Measurements from ENCODE around the gene LYRM7. TPM values are rescaled to one million over a fixed set of nuclear protein-coding genes. Genes with fewer than 3 reads are reported as not detected.
"Not testable (repeated sequence)": the region's sequence is repeated elsewhere in the genome, so short reads cannot be mapped to it uniquely, and the experiment has no call there.

LYRM7 gene
- total RNA-seq, 5 donors from 2014 or later (not counting 1 experiment from before 2014, with no cell fraction given), result 7.5 to 17.0 (median 12.9) TPM

- Mint-ChIP-seq H3K4me1 (peaks cover 71 to 76% (median 73%) of the 10 kb centered on the region in 3 donors), H3K27ac (peak overlapping the region; percentile 98 to 99), H3K9me3 (no peaks in the 10 kb centered on the region), H3K4me3 (peak overlapping the region; percentile 75 to 96 (median 91)), H3K36me3 (peaks cover 11% of the 10 kb centered on the region), H3K27me3 (no peaks in the 10 kb centered on the region)
- Histone ChIP-seq H3K4me3 (ENCODE audit: control insufficient read depth in 1 of 2, extremely low read depth in 1 of 2, low read length in 1 of 2) (peak overlapping the region; percentile 63 to 68), H3K27me3 (replicated peaks in 1 of 2; ENCODE audit: control insufficient read depth in 2 of 2, extremely low read depth in 1 of 2, insufficient read depth in 2 of 2, low read length in 1 of 2) (no peaks in the 10 kb centered on the region), H3K4me1 (ENCODE audit: control insufficient read depth in 1 of 2, extremely low read depth in 1 of 2, insufficient read depth in 2 of 2, low read length in 2 of 2) (peaks cover 48 to 55% of the 10 kb centered on the region in 2 experiments), H3K27ac (ENCODE audit: low read length) (peak overlapping the region; percentile 98), H3K9me3 (no peaks in the 10 kb centered on the region), H3K36me3 (ENCODE audit: control insufficient read depth in 2 of 2, extremely low read depth in 1 of 2, insufficient read depth in 1 of 2, low read length in 1 of 2) (peaks cover 0 to 11% of the 10 kb centered on the region in 2 donors)
- ChIA-PET CTCF (interaction anchor here (0.6 to 3.5 kb wide), 9 partner anchors 9 to 129 kb away, joined by 3 to 37 read pairs (median 4); partner anchors contain the start of gene CDC42SE2 (in 1 of the 2)), POLR2A (interaction anchor here (0.5 to 6.0 kb wide), 9 partner anchors 11 to 129 kb away, joined by 3 to 84 read pairs (median 6); partner anchors contain the start of gene CDC42SE2 (in 2 of the 2))
- ATAC-seq (replicated peaks in 1 of 4) (peak; percentile 83 to 90 (median 86)), DNase-seq (peak; percentile 56 to 93 (median 81))
- WGBS (ENCODE audit: insufficient coverage), result 2% methylated on average over 5 of the region's 6 CpGs
Measured at GRCh38 chr5:131252824-131253171, 82.1 kb downstream of the LYRM7 start.

DNA sequence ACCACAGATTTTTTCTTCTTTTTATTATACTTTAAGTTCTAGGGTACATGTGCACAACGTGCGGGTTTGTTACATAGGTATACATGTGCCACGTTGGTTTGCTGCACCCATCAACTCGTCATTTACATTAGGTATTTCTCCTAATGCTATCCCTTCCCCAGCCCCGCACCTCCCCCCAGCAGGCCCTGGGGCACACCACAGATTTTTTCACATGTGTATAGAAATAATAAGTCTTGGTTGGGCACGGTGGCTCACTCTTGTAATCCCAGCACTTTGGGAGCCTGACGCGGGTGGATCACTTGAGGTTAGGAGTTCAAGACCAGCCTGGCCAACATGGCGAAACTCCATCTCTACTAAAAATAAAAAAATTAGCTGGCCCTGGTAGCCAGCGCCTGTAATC is 83.3 kb downstream of the LYRM7 start:
- 45% methylated on average over 2 of the region's 10 CpGs for WGBS (ENCODE audit: insufficient coverage)
- Mint-ChIP-seq H3K36me3 (peaks cover 19% of the 10 kb centered on the region), H3K27ac (peak overlapping the region; percentile 98 to 99), H3K4me3 (peak overlapping the region; percentile 75 to 96 (median 91)), H3K4me1 (peaks cover 80 to 85% (median 85%) of the 10 kb centered on the region in 3 donors)
- H3K9me3 ChIP-seq; DNase-seq; H3K27me3 ChIP-seq (replicated peaks in 1 of 2; ENCODE audit: control insufficient read depth in 2 of 2, extremely low read depth in 1 of 2, insufficient read depth in 2 of 2, low read length in 1 of 2); H3K9me3 Mint-ChIP-seq; ATAC-seq (replicated peaks in 1 of 4); H3K27me3 Mint-ChIP-seq: not testable (repeated sequence)
- Histone ChIP-seq H3K36me3 (ENCODE audit: control insufficient read depth in 2 of 2, extremely low read depth in 1 of 2, insufficient read depth in 1 of 2, low read length in 1 of 2) (peaks cover 0 to 16% of the 10 kb centered on the region in 2 donors), H3K27ac (ENCODE audit: low read length) (peak overlapping the region; percentile 98), H3K4me3 (ENCODE audit: control insufficient read depth in 1 of 2, extremely low read depth in 1 of 2, low read length in 1 of 2) (peak overlapping the region; percentile 63 to 68), H3K4me1 (ENCODE audit: control insufficient read depth in 1 of 2, extremely low read depth in 1 of 2, insufficient read depth in 2 of 2, low read length in 2 of 2) (peaks cover 58 to 65% of the 10 kb centered on the region in 2 experiments)
- ChIA-PET CTCF (interaction anchor here (0.6 to 3.5 kb wide), 7 partner anchors 11 to 128 kb away, joined by 3 to 37 read pairs (median 4); partner anchors contain the start of gene CDC42SE2 (in 1 of the 2)), POLR2A (interaction anchor here (0.7 to 6.0 kb wide), 7 partner anchors 10 to 128 kb away, joined by 3 to 84 read pairs (median 4); partner anchors contain the start of gene CDC42SE2 (in 1 of the 2))

DNA sequence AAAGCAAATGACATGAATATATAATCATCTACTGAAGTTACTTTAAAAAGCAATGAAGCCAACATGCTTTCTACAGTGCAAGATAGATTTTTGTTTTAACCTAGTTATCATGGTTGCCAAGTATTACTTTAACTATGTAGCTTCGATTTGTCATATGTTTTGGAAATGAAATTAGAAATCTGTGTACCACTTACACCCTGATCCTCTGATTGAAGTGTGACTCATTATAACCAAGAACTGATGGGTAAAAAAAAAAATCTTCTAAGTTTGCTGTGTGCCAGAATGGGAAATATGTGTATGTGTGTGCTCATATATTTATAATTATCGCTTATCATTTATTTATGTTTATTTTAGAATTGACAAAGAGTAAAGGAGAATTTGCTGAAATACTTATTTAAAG is 84.0 kb downstream of the LYRM7 start:
- H3K4me3 Mint-ChIP-seq, result peak overlapping the region; percentile 75 to 96 (median 91)
- H3K9me3 ChIP-seq, result no peaks in the 10 kb centered on the region
- no peaks in the 10 kb centered on the region for H3K27me3 ChIP-seq (replicated peaks in 1 of 2; ENCODE audit: control insufficient read depth in 2 of 2, extremely low read depth in 1 of 2, insufficient read depth in 2 of 2, low read length in 1 of 2)
- peaks cover 23% of the 10 kb centered on the region for H3K36me3 Mint-ChIP-seq
- H3K4me3 ChIP-seq (ENCODE audit: control insufficient read depth in 1 of 2, extremely low read depth in 1 of 2, low read length in 1 of 2), result peak overlapping the region in 1 of 2 donors; percentile 68
- peak in 2 of 4 experiments; percentile 10 to 17 for ATAC-seq (replicated peaks in 1 of 4)
- no peaks in the 10 kb centered on the region for H3K27me3 Mint-ChIP-seq
- peak overlapping the region; percentile 98 for H3K27ac ChIP-seq (ENCODE audit: low read length)
- ChIA-PET CTCF (interaction anchor here (0.6 to 1.4 kb wide), 6 partner anchors 10 to 127 kb away, joined by 3 to 7 read pairs (median 4); no protein-coding TSS in a partner anchor), POLR2A (interaction anchor here (0.6 to 6.0 kb wide), 15 partner anchors 9 to 134 kb away, joined by 3 to 84 read pairs (median 3); partner anchors contain the start of gene CDC42SE2 (in 1 of the 2))
- peak overlapping the region; percentile 98 to 99 for H3K27ac Mint-ChIP-seq
- peaks cover 60 to 62% of the 10 kb centered on the region in 2 experiments for H3K4me1 ChIP-seq (ENCODE audit: control insufficient read depth in 1 of 2, extremely low read depth in 1 of 2, insufficient read depth in 2 of 2, low read length in 2 of 2)
- no peak for DNase-seq
- peaks cover 0 to 16% of the 10 kb centered on the region in 2 donors for H3K36me3 ChIP-seq (ENCODE audit: control insufficient read depth in 2 of 2, extremely low read depth in 1 of 2, insufficient read depth in 1 of 2, low read length in 1 of 2)
- H3K9me3 Mint-ChIP-seq, result no peaks in the 10 kb centered on the region
- WGBS (ENCODE audit: insufficient coverage), result no CpG with 5 or more reads among the region's 2 CpGs
- H3K4me1 Mint-ChIP-seq, result peaks cover 82 to 85% (median 85%) of the 10 kb centered on the region in 3 donors

Other genes starting within 250 kb of the LYRM7 start
- 100 to 1,000 TPM; 204 to 240 (median 238) TPM for gene HINT1, start 5.7 kb upstream of the LYRM7 start, total RNA-seq
- gene CDC42SE2, start 93.1 kb downstream of the LYRM7 start, total RNA-seq, result 100 to 1,000 TPM; 229 to 259 (median 238) TPM